HG03521 (cell line): ENCODE measurements around the gene NELFA.

Experiments
- ATAC-seq: cut with Tn5 transposase; IDR thresholded peaks from one replicate; pipeline ENCODE4 v1.9.1; 2021; ENCODE audit warnings: mild to moderate bottlenecking, moderate library complexity; ENCODE audit not compliant: unreplicated experiment

Gene NELFA

GRCh38 chr4:1943928-1944327 is 64.8 kb downstream of the NELFA start:
- no peak for ATAC-seq

GRCh38 chr4:1940566-1940965 is 68.2 kb downstream of the NELFA start:
- ATAC-seq = no peak

- ATAC-seq = no peak
Measured at GRCh38 chr4:1939664-1940509, 68.9 kb downstream of the NELFA start.

- ATAC-seq = no peak
Measured at GRCh38 chr4:1938027-1938426, 70.7 kb downstream of the NELFA start.

DNA sequence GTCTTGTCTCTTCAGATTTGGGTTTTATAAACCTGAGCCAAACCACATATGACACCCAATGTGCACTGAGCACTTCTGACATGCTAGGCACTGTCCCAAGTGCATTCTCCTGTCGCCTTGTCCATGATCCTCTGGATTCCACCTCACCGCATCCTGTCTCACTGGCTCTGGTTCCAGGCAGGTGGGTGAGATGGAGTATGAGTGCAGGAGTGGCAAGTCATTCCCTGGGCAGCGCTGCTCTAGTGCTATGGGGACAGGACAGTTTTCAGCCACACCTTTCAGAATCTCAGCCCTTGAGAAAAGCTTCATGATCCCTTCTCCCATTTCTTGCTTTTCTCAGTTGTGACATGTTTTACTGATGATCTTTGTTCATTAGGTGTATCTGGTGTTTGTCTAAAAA is 71.2 kb downstream of the NELFA start:
- ATAC-seq = no peak

- no peak for ATAC-seq
Measured at GRCh38 chr4:1933700-1934099, 75.1 kb downstream of the NELFA start.

DNA sequence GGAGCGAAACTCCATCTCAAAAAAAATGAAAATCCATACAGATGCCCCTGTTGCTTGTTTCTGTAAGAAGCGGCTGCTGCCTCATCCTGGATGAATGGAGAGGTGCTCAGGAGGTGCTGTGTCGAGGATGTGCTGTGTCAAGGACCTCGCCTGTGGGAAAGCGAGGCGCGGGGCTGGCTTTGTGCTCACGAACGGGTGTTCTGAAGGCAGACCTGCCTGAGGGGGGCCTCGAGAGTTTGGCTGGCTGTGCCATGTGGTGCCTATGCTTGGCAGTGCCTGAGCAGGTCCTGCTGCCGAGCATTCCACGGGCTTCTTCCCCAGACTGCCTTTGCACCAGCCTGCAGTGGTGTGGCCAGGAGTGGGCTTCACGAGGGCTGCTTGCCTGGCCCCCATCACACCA is 76.0 kb downstream of the NELFA start:
- ATAC-seq = no peak
